K562 (cell line): ENCODE data around the gene C4orf54. TPM values are rescaled to one million over a fixed set of nuclear protein-coding genes. Genes with fewer than 3 reads are reported as not detected.

Source experiments
- ATAC-seq: fragments of 200-7000 bp; cut with Tn5 transposase; 3 replicates; pipeline ENCODE4 v1.9.1; 2020; ENCODE audit warnings: moderate library complexity
- BruUV-seq: library from RNA; stranded (reverse); fragments of 400-500 nt; replicated peaks from 2 replicates; lab custom pipeline; 2021; lab: Mats Ljungman, UMichigan
- CTCF ChIA-PET: fragments of 300-600 bp; formaldehyde crosslinking; extraction: SDS; loops from one replicate; lab custom pipeline; 2021; ENCODE audit warnings: low intra/inter-chr PET ratio; lab: Yijun Ruan, JAX
- POLR2A ChIA-PET: fragments of 300-600, 350-650 bp; sonication (Branson Sonifier 250); formaldehyde crosslinking; extraction: SDS; loops from one replicate; lab custom pipeline; 2021; ENCODE audit warnings: antibody characterized with exemption, inconsistent platforms; lab: Yijun Ruan, JAX
- DNase-seq, 4 experiments: peaks; one replicate each; pipeline versions ENCODE4 v3.0.0 to v3.0.0-alpha.2; 2011 to 2018; ENCODE audit warnings: low spot score in 3 of 4, mixed read lengths in 3 of 4; ENCODE audit errors: extremely low read depth in 1 of 4
- FAIRE-seq: peaks from 2 replicates; lab custom pipeline; 2011; peaks lifted over from hg19 to GRCh38; lab: Jason Lieb, UNC
- H2AFZ ChIP-seq: 2 replicates; pipeline ENCODE4 v1.6.0; 2011; ENCODE audit warnings: low read depth, low read length, control low read depth, inconsistent platforms
- H3K27ac ChIP-seq: fragments of 200-600 bp; 3 replicates; pipeline ENCODE4 v1.8.0; 2011; ENCODE audit warnings: low read depth, mild to moderate bottlenecking, control low read depth, inconsistent platforms, low read length, moderate library complexity, mixed read lengths; ENCODE audit errors: extremely low read depth
- H3K27me3 ChIP-seq, 2 experiments: fragments of 300-600 bp in 1 of 2; 2 replicates in 1 of 2; 3 replicates in 1 of 2; pipeline versions ENCODE4 v1.6.0 to v1.8.0; 2011; ENCODE audit warnings: inconsistent platforms in 2 of 2, low read length in 2 of 2, mild to moderate bottlenecking in 1 of 2, mixed read lengths in 1 of 2, moderate library complexity in 1 of 2; ENCODE audit not compliant: control insufficient read depth in 2 of 2, insufficient read depth in 2 of 2
- H3K36me3 ChIP-seq: fragments of 300-600 bp; 3 replicates; pipeline ENCODE4 v1.8.0; 2011; ENCODE audit warnings: mild to moderate bottlenecking, low read length, inconsistent platforms; ENCODE audit not compliant: control insufficient read depth, insufficient read depth
- H3K4me1 ChIP-seq, 2 experiments: fragments of 200-600 bp in 1 of 2; replicated peaks in 1 of 2; 2 replicates in 1 of 2; 3 replicates in 1 of 2; pipeline versions ENCODE4 v1.5.1 to v1.8.0; 2011; ENCODE audit warnings: inconsistent platforms in 2 of 2, low read length in 2 of 2, mild to moderate bottlenecking in 1 of 2, mixed read lengths in 1 of 2, moderate library complexity in 1 of 2; ENCODE audit not compliant: control insufficient read depth in 2 of 2, insufficient read depth in 2 of 2
- H3K4me2 ChIP-seq: 2 replicates; pipeline ENCODE4 v1.6.1; 2011; ENCODE audit warnings: low read length, control low read depth, inconsistent platforms, mixed read lengths; ENCODE audit not compliant: insufficient read depth
- H3K4me3 ChIP-seq: fragments of 200-600 bp; sonication (generic), shearing (Covaris generic); 2 replicates; pipeline ENCODE4 v1.5.1; 2016; ENCODE audit warnings: control low read depth, inconsistent platforms
- H3K79me2 ChIP-seq: fragments of 200-600 bp; 3 replicates; pipeline ENCODE4 v1.8.0; 2011; ENCODE audit warnings: low read length, inconsistent platforms; ENCODE audit not compliant: control insufficient read depth, insufficient read depth
- H3K9ac ChIP-seq, 2 experiments: 2 replicates each; pipeline versions ENCODE4 v1.6.0 to v1.6.1; 2011; ENCODE audit warnings: low read depth in 2 of 2, low read length in 2 of 2, control low read depth in 1 of 2, inconsistent platforms in 1 of 2, mild to moderate bottlenecking in 1 of 2, mixed read lengths in 1 of 2; ENCODE audit not compliant: insufficient read depth in 1 of 2
- H3K9me1 ChIP-seq: one replicate; pipeline ENCODE4 v1.6.0; 2011; ENCODE audit warnings: inconsistent platforms, mild to moderate bottlenecking, low read length, moderate library complexity; ENCODE audit not compliant: control insufficient read depth, insufficient read depth
- H3K9me3 ChIP-seq: replicated peaks from 2 replicates; pipeline ENCODE4 v1.5.1; 2011; ENCODE audit warnings: low read depth, low read length, inconsistent platforms; ENCODE audit not compliant: control insufficient read depth, insufficient read depth
- H4K20me1 ChIP-seq: replicated peaks from 2 replicates; pipeline ENCODE4 v1.6.1; 2011; ENCODE audit warnings: low read length, inconsistent platforms, mixed read lengths; ENCODE audit not compliant: control insufficient read depth, insufficient read depth
- FOSL1 ChIP-seq: fragments of 200-800 bp; sonication (Bioruptor generic); conservative IDR thresholded peaks from 2 replicates; pipeline ENCODE4 v1.6.1; 2016; ENCODE audit warnings: missing genetic modification characterization, missing compliant biosample characterization
- GATAD2A ChIP-seq: fragments of 450-650 bp; IDR thresholded peaks from 2 replicates; pipeline ENCODE4 v1.6.1; 2017
- KLF6 ChIP-seq: fragments of 250-450 bp; sonication (Bioruptor Pico); IDR thresholded peaks from 2 replicates; pipeline ENCODE4 v1.4.0; 2020; ENCODE audit warnings: mild to moderate bottlenecking, moderate library complexity, borderline replicate concordance
- MXI1 ChIP-seq: IDR thresholded peaks from 2 replicates; pipeline ENCODE4 v1.6.1; 2011; ENCODE audit warnings: low read depth, mild to moderate bottlenecking, improper control_type of control experiment, low read length
- PHTF2 ChIP-seq: fragments of 250-450 bp; sonication (Bioruptor Pico); IDR thresholded peaks from 2 replicates; pipeline ENCODE4 v1.5.0; 2021; ENCODE audit warnings: mild to moderate bottlenecking
- TEAD4 ChIP-seq, 2 experiments: sonication (generic) in 1 of 2; formaldehyde crosslinking in 1 of 2; IDR thresholded peaks; 2 replicates each; pipeline versions ENCODE4 v1.6.1 to v1.8.0; 2012 to 2022; ENCODE audit warnings: borderline replicate concordance in 1 of 2, inconsistent platforms in 1 of 2, low read length in 1 of 2, mild to moderate bottlenecking in 1 of 2, missing genetic modification reagents in 1 of 2
- ZNF699 ChIP-seq: fragments of 250-450 bp; sonication (Bioruptor Pico); IDR thresholded peaks from 2 replicates; pipeline ENCODE4 v1.8.0; 2021; ENCODE audit warnings: mild to moderate bottlenecking, moderate library complexity; ENCODE audit not compliant: insufficient replicate concordance
- WGBS: fragments of 100-300 bp; shearing (Covaris generic); methylation state at CpG from one replicate; pipeline ENCODE4 v1.1.6; 2016; ENCODE audit warnings: low coverage, mixed read lengths; ENCODE audit not compliant: insufficient coverage; ENCODE audit errors: missing lambda C conversion rate; 5-methylcytosine and 5-hydroxymethylcytosine counted together
- in situ Hi-C: fragments of 300-500 bp; cut with MboI; formaldehyde crosslinking; loops from 4 replicates; pipeline ENCODE4 v1.15.0; 2018; ENCODE audit warnings: inconsistent platforms, mixed read lengths
- intact Hi-C: fragments of 100-400 bp; cut with micrococcal nuclease; formaldehyde crosslinking; loops from 2 replicates; pipeline ENCODE4 v1.14.2; 2022
- polyA plus RNA-seq, 8 experiments: library from polyadenylated mRNA; depleted of rRNA in 4 of 8; stranded (reverse) in 5 of 8; unstranded in 3 of 8; fragments of >200 nt; fragmentation: Nextera tagmentation in 2 of 8; fragmentation: Illumina TruSeq in 1 of 8; extraction: Ambion mirVana in 2 of 8; extraction: Trizol in 1 of 8; gene quantifications; 2 replicates each; pipeline versions ENCODE4 v1.2.1 to v1.2.3, GENCODE V29; 2011 to 2014; ENCODE audit warnings: inconsistent platforms in 1 of 8, missing spikeins in 1 of 8
- total RNA-seq, 7 experiments: library from RNA; depleted of rRNA in 6 of 7; stranded (reverse); fragments of >200 nt in 6 of 7; fragmentation: Illumina TruSeq in 2 of 7; extraction: Trizol in 2 of 7; gene quantifications; 2 replicates each; pipeline versions ENCODE4 v1.2.1 to v1.2.3, GENCODE V29; 2011 to 2021; ENCODE audit warnings: low replicate concordance in 1 of 7
- TF ChIP-seq, protein P1 (sequence below): sonication (generic); formaldehyde crosslinking; IDR thresholded peaks from 2 replicates; pipeline ENCODE4 v1.8.0; 2023; ENCODE audit warnings: mild to moderate bottlenecking, missing genetic modification reagents
- TF ChIP-seq, protein P2 (sequence below): fragments of 150-350 bp; conservative IDR thresholded peaks from 2 replicates; pipeline ENCODE4 v1.6.1; 2014; ENCODE audit warnings: low read length

C4orf54 gene
- total and polyA plus RNA-seq, 9 of the 15 experiments (the other 6 are each of a cell fraction or from before 2014, with no cell fraction given), result not detected

DNA sequence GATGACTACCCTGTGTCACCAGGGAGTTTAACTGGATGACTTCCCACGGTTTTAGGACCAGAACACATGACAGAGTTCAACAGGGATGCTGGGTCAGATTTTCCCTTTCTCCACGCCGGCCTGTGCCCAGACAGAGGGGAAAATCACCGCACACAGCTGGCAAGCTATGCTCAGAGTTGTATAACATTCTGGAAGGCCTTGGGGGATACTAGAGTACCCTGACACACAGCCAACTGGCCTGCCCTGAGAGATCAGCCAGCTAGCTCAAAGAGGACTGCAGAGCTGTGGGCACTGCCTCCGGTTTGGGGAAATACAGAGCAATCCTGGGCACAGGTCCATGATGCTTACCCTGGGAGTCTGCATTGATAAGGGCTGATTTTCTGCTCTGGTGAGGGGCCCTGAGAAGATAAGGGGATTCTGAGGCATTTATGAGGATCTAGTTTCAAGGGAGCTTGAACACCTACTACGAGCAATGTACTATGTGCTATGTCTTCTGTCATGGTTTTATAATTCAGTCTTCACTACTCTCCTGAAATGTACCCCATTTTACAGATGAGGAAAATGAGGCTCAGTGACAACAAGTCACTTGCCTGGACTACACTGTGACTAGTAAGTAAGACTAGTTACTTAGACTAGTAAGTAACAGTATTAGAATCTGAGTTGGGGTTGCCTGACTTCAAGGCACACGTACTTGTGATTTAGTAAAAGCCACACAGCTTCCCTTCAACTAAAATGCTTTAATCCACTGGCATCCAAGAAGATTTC lies 14.7 kb downstream of the C4orf54 start:
- no peak overlapping the region for H3K4me3 ChIP-seq
- POLR2A ChIA-PET, result no interaction called here
- intact Hi-C loops, result no loop called here
- H3K36me3 ChIP-seq, result no peaks in the 10 kb centered on the region
- H3K9me1 ChIP-seq, result no peaks in the 10 kb centered on the region
- no peak for ATAC-seq
- H3K9me3 ChIP-seq, result no peaks in the 10 kb centered on the region
- TF ChIP-seq, protein P1, sequence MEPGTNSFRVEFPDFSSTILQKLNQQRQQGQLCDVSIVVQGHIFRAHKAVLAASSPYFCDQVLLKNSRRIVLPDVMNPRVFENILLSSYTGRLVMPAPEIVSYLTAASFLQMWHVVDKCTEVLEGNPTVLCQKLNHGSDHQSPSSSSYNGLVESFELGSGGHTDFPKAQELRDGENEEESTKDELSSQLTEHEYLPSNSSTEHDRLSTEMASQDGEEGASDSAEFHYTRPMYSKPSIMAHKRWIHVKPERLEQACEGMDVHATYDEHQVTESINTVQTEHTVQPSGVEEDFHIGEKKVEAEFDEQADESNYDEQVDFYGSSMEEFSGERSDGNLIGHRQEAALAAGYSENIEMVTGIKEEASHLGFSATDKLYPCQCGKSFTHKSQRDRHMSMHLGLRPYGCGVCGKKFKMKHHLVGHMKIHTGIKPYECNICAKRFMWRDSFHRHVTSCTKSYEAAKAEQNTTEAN (CRISPR knock-in tag), result no peak
- no peak for TF ChIP-seq MXI1
- TF ChIP-seq, all 486 proteins: peak for 0
- H3K79me2 ChIP-seq, result no peaks in the 10 kb centered on the region
- H3K9ac ChIP-seq, result no peak overlapping the region
- CTCF ChIA-PET, result no interaction called here
- in situ Hi-C loops, result no loop called here
- H3K27me3 ChIP-seq, result peaks cover 0 to 7% of the 10 kb centered on the region in 2 experiments; a peak in 3 of 5 replicates
- no peaks in the 10 kb centered on the region for H3K4me1 ChIP-seq
- FAIRE-seq (no peak), DNase-seq (no peak)
- BruUV-seq, result no TSS peak
- no peak overlapping the region for H3K4me2 ChIP-seq
- H3K27ac ChIP-seq, result no peak overlapping the region
- WGBS, result 1% methylated on average over 7 of the region's 7 CpGs
- H4K20me1 ChIP-seq, result no peaks in the 10 kb centered on the region
- H2AFZ ChIP-seq, result no peak overlapping the region

DNA sequence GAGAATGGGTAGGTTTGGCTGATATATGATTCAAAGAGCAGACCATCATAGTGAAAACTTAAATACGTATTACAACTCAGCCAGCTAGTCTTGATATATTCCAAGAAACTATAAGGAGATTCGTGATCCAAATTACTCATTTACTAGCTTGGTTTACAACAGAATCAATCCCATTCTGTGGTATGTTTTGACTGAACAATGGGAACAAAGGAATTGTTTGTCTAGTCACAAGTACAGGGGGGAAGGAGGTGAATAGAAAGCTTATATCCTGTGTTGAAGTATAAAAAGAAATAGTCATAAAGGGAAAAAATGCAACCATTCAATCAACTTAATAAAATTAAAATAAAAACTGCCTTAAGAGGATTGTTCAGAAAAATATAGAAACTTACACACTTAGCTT lies 17.0 kb downstream of the C4orf54 start:
- ChIA-PET POLR2A (interaction anchor here (0.6 kb wide), 1 partner anchor 1695 kb away, joined by 3 read pairs; no protein-coding TSS in a partner anchor), CTCF (no interaction called here)

More for the DNA sequence above, 17.0 kb downstream of the C4orf54 start:
- ATAC-seq (no peak), FAIRE-seq (no peak), DNase-seq (no peak)
- peaks cover 0 to 7% of the 10 kb centered on the region in 2 experiments; a peak in 3 of 5 replicates for H3K27me3 ChIP-seq
- 0% methylated on average over 2 of the region's 2 CpGs for WGBS
- BruUV-seq, result no TSS peak
- no peak overlapping the region for H2AFZ ChIP-seq
- H3K27ac ChIP-seq, result no peak overlapping the region
- H3K9me1 ChIP-seq, result no peaks in the 10 kb centered on the region
- H4K20me1 ChIP-seq, result no peaks in the 10 kb centered on the region
- no peak overlapping the region for H3K9ac ChIP-seq
- H3K36me3 ChIP-seq, result no peaks in the 10 kb centered on the region
- in situ Hi-C loops (no loop called here), intact Hi-C loops (no loop called here)
- H3K4me1 ChIP-seq, result no peaks in the 10 kb centered on the region
- H3K4me3 ChIP-seq, result no peak overlapping the region
- no peaks in the 10 kb centered on the region for H3K79me2 ChIP-seq
- H3K4me2 ChIP-seq, result no peak overlapping the region
- no peaks in the 10 kb centered on the region for H3K9me3 ChIP-seq
- TF ChIP-seq ZNF699 (no peak), TEAD4 (IDR thresholded peaks at IDR 0.05; ENCODE audit: low read length) (no peak), TEAD4 (CRISPR knock-in tag; IDR thresholded peaks at IDR 0.05; ENCODE audit: borderline replicate concordance) (no peak), GATAD2A (no peak), KLF6 (CRISPR knock-in tag) (no peak), PHTF2 (CRISPR knock-in tag) (no peak), FOSL1 (tag) (no peak)
- TF ChIP-seq, protein P2, sequence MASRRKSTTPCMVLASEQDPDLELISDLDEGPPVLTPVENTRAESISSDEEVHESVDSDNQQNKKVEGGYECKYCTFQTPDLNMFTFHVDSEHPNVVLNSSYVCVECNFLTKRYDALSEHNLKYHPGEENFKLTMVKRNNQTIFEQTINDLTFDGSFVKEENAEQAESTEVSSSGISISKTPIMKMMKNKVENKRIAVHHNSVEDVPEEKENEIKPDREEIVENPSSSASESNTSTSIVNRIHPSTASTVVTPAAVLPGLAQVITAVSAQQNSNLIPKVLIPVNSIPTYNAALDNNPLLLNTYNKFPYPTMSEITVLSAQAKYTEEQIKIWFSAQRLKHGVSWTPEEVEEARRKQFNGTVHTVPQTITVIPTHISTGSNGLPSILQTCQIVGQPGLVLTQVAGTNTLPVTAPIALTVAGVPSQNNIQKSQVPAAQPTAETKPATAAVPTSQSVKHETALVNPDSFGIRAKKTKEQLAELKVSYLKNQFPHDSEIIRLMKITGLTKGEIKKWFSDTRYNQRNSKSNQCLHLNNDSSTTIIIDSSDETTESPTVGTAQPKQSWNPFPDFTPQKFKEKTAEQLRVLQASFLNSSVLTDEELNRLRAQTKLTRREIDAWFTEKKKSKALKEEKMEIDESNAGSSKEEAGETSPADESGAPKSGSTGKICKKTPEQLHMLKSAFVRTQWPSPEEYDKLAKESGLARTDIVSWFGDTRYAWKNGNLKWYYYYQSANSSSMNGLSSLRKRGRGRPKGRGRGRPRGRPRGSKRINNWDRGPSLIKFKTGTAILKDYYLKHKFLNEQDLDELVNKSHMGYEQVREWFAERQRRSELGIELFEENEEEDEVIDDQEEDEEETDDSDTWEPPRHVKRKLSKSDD, result no peak
